ENCODE data around the gene ATP10A. TPM values are rescaled to one million over a fixed set of nuclear protein-coding genes. Genes with fewer than 3 reads are reported as not detected.

ATP10A gene
- total RNA-seq, 1 donor from 2014 or later = not detected

GRCh38 chr15:25712961-25713355 is 150.2 kb downstream of the ATP10A start:
- H3K4me3 Mint-ChIP-seq (ENCODE audit: unreplicated experiment) = no peak overlapping the region

GRCh38 chr15:25712192-25712960 is 150.8 kb downstream of the ATP10A start:
- Mint-ChIP-seq H3K4me3 (ENCODE audit: unreplicated experiment) (no peak overlapping the region), H3K27ac (ENCODE audit: unreplicated experiment) (no peak overlapping the region), H3K4me1 (ENCODE audit: low read depth, unreplicated experiment) (peaks cover 7% of the 10 kb centered on the region), H3K36me3 (ENCODE audit: unreplicated experiment) (no peaks in the 10 kb centered on the region), H3K27me3 (ENCODE audit: unreplicated experiment) (peaks cover 11% of the 10 kb centered on the region), H3K9me3 (ENCODE audit: unreplicated experiment) (peaks cover 4% of the 10 kb centered on the region)
- DNase-seq = no peak
- no peak for TF ChIP-seq CTCF (IDR thresholded peaks at IDR 0.05; ENCODE audit: partially characterized antibody, unreplicated experiment)

More at GRCh38 chr15:25712961-25713355, 150.2 kb downstream of the ATP10A start:
- TF ChIP-seq CTCF (IDR thresholded peaks at IDR 0.05; ENCODE audit: partially characterized antibody, unreplicated experiment) = no peak
- DNase-seq = no peak
- peaks cover 11% of the 10 kb centered on the region for H3K27me3 Mint-ChIP-seq (ENCODE audit: unreplicated experiment)
- peaks cover 12% of the 10 kb centered on the region for H3K4me1 Mint-ChIP-seq (ENCODE audit: low read depth, unreplicated experiment)
- no peaks in the 10 kb centered on the region for H3K36me3 Mint-ChIP-seq (ENCODE audit: unreplicated experiment)
- peaks cover 4% of the 10 kb centered on the region for H3K9me3 Mint-ChIP-seq (ENCODE audit: unreplicated experiment)
- H3K27ac Mint-ChIP-seq (ENCODE audit: unreplicated experiment) = no peak overlapping the region

- Mint-ChIP-seq H3K27ac (ENCODE audit: unreplicated experiment) (no peak overlapping the region), H3K27me3 (ENCODE audit: unreplicated experiment) (peaks cover 9% of the 10 kb centered on the region), H3K36me3 (ENCODE audit: unreplicated experiment) (no peaks in the 10 kb centered on the region), H3K4me1 (ENCODE audit: low read depth, unreplicated experiment) (peaks cover 3% of the 10 kb centered on the region), H3K4me3 (ENCODE audit: unreplicated experiment) (no peak overlapping the region), H3K9me3 (ENCODE audit: unreplicated experiment) (peaks cover 4% of the 10 kb centered on the region)
- no peak for TF ChIP-seq CTCF (IDR thresholded peaks at IDR 0.05; ENCODE audit: partially characterized antibody, unreplicated experiment)
- no peak for DNase-seq
Measured at GRCh38 chr15:25711691-25712090, 151.4 kb downstream of the ATP10A start.

- H3K4me3 Mint-ChIP-seq (ENCODE audit: unreplicated experiment) = no peak overlapping the region
- peaks cover 4% of the 10 kb centered on the region for H3K9me3 Mint-ChIP-seq (ENCODE audit: unreplicated experiment)
- TF ChIP-seq CTCF (IDR thresholded peaks at IDR 0.05; ENCODE audit: partially characterized antibody, unreplicated experiment) = no peak
Measured at GRCh38 chr15:25711164-25711563, 152.0 kb downstream of the ATP10A start.

GRCh38 chr15:25710184-25710583 is 152.9 kb downstream of the ATP10A start:
- Mint-ChIP-seq H3K4me3 (ENCODE audit: unreplicated experiment) (no peak overlapping the region), H3K27ac (ENCODE audit: unreplicated experiment) (no peak overlapping the region), H3K27me3 (ENCODE audit: unreplicated experiment) (peaks cover 9% of the 10 kb centered on the region), H3K36me3 (ENCODE audit: unreplicated experiment) (no peaks in the 10 kb centered on the region), H3K4me1 (ENCODE audit: low read depth, unreplicated experiment) (peaks cover 3% of the 10 kb centered on the region), H3K9me3 (ENCODE audit: unreplicated experiment) (peaks cover 5% of the 10 kb centered on the region)
- peak; percentile 72 for DNase-seq
- TF ChIP-seq CTCF (IDR thresholded peaks at IDR 0.05; ENCODE audit: partially characterized antibody, unreplicated experiment) = peak; percentile 74

More at GRCh38 chr15:25711164-25711563, 152.0 kb downstream of the ATP10A start:
- Mint-ChIP-seq H3K27me3 (ENCODE audit: unreplicated experiment) (peaks cover 9% of the 10 kb centered on the region), H3K4me1 (ENCODE audit: low read depth, unreplicated experiment) (peaks cover 3% of the 10 kb centered on the region), H3K36me3 (ENCODE audit: unreplicated experiment) (no peaks in the 10 kb centered on the region), H3K27ac (ENCODE audit: unreplicated experiment) (no peak overlapping the region)
- DNase-seq = no peak

All from glutamatergic neuron (in vitro differentiated cells).